ENCODE results near the gene KRTCAP2.

GRCh38 chr1:155133799-155134281 lies 39.3 kb downstream of the KRTCAP2 start:
- TF ChIP-seq CTCF (IDR thresholded peaks at IDR 0.05) (no peak), POLR2A (IDR thresholded peaks at IDR 0.05) (no peak), POLR2AphosphoS5 (IDR thresholded peaks at IDR 0.05) (no peak)
